ENCODE measurements around the gene CRB3. TPM values are rescaled to one million over a fixed set of nuclear protein-coding genes. Genes with fewer than 3 reads are reported as not detected.

The CRB3 gene
- total and polyA plus RNA-seq, 11 donors = 0.28 to 1.6 (median 0.46) TPM; not detected in 7

DNA sequence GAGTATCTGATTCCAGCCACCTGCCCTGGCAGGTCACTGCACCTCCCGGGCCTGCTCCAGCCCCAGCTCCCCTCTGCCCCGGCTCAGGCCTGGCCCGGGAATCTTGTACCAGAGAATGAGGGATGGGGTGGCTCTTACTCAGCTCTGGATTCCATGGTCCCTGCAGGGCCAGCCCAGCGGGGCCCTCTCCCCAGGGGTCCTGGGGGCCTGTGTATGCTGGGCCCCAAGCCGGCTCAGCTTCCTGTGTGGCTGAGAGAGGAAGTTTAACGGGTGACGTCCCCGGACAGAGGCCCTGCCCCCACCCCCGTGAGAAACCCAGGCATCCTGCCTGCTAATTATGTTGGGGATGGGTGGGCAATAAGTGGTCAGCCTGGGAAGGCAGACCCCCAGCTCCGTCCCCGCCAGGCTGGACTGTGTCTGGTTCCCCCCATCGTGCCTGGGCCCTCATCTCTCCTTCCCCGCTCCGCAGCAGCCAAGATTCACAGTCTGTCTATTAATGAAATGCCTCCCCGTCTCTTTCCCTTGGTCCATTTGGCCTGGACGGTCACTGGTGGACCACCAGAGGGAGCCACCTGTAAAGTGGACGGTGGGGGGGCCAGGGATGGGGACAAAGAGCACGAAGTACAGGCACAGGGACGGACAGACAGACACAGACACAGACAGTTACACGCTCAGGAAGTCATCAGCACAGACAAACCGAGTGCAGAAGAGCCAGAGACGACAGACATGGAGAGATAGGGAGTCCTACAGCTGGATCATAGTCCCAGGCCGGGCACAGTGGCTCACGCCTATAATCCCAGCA, 17.7 kb downstream of the CRB3 start, which contains the start of gene DENND1C:
Gene DENND1C (minus strand): TSS at position 247 of the 802 bp plus-strand sequence. CDS start 92 bp downstream, at position 155.
- Histone ChIP-seq H3K27me3 (peaks cover under 1 to 38% (median 6%) of the 10 kb centered on the region in 9 donors), H3K27ac (peak within 1 kb of the TSS in 1 of 12 donors; percentile 88)

DNA sequence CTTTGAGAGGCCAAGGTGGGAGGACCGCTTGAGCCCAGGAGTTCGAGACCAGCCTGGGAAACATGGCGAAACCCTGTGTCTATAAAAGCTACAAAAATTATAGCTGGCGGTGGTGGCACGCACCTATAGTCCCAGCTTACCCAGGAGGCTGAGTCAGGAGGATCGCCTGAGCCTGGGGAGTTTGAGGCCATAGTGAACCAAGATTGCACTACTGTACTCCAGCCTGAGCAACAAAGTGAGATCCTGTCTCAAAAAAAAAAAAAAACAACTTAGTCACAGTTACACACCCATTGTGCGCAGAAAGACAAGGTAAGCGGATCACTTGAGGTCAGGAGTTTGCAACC, 18.2 kb downstream of the CRB3 start:
- DNase-seq (no peak), ATAC-seq (no peak)
- Histone ChIP-seq H3K9me3 (no peaks in the 10 kb centered on the region), H3K4me3 (peak overlapping the region in 1 of 12 donors; percentile 68), H3K27ac (peak overlapping the region in 1 of 12 donors; percentile 88), H3K4me1 (peaks cover 0 to 9% (median 0%) of the 10 kb centered on the region in 12 donors), H3K27me3 (peaks cover 0 to 32% (median 3%) of the 10 kb centered on the region in 9 donors), H3K36me3 (no peaks in the 10 kb centered on the region)
- intact Hi-C loops (cut with DNase I) = no loop called here
- TF ChIP-seq, protein P1, sequence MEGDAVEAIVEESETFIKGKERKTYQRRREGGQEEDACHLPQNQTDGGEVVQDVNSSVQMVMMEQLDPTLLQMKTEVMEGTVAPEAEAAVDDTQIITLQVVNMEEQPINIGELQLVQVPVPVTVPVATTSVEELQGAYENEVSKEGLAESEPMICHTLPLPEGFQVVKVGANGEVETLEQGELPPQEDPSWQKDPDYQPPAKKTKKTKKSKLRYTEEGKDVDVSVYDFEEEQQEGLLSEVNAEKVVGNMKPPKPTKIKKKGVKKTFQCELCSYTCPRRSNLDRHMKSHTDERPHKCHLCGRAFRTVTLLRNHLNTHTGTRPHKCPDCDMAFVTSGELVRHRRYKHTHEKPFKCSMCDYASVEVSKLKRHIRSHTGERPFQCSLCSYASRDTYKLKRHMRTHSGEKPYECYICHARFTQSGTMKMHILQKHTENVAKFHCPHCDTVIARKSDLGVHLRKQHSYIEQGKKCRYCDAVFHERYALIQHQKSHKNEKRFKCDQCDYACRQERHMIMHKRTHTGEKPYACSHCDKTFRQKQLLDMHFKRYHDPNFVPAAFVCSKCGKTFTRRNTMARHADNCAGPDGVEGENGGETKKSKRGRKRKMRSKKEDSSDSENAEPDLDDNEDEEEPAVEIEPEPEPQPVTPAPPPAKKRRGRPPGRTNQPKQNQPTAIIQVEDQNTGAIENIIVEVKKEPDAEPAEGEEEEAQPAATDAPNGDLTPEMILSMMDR (IDR thresholded peaks at IDR 0.05) = peak in 1 of 12 donors; percentile 5
- TF ChIP-seq POLR2A (IDR thresholded peaks at IDR 0.05) = no peak
- 90 to 98% (median 95%) methylated on average over 8 of the region's 8 CpGs for WGBS, 4 donors

More for the DNA sequence above, 17.7 kb downstream of the CRB3 start, which contains the start of gene DENND1C:
- TF ChIP-seq, protein P1 (IDR thresholded peaks at IDR 0.05) = peak in 11 of 12 donors; percentile 26 to 48 (median 42)
- TF ChIP-seq POLR2A (IDR thresholded peaks at IDR 0.05) = no peak
- DNase-seq (peak in 3 of 5 donors; percentile 24 to 75 (median 41)), ATAC-seq (peak in 3 of 4 donors; percentile 46 to 73 (median 72))
- Histone ChIP-seq H3K4me3 (peak within 1 kb of the TSS in 9 of 12 donors; percentile 10 to 68 (median 32)), H3K4me1 (peaks cover 0 to 9% (median 0%) of the 10 kb centered on the region in 12 donors), H3K36me3 (peaks cover 0 to 4% (median 0%) of the 10 kb centered on the region in 9 donors), H3K9me3 (no peaks in the 10 kb centered on the region)
- intact Hi-C loops (cut with DNase I) = no loop called here
- 30 to 43% (median 33%) methylated on average over 17 to 24 of the region's 24 CpGs for WGBS, 4 donors

DNA sequence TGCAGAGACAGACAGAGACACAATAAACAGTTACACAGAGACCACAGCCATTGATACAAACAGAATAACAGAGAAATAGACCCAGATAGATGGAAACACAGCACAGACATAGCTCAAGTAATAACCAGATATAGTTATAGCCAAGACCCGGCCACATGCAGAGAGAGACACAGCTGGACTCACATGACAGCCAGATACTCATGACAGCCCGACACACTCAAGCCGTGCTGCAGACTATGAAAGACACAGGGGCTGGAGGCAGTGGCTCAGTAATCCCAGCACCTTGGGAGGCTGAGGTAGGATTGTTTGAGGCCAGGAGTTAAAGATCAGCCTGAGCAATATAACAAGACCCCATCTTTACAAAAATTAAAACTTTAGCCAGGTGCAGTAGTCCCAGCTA, 19.2 kb downstream of the CRB3 start:
- Histone ChIP-seq H3K4me3 (no peak overlapping the region), H3K36me3 (no peaks in the 10 kb centered on the region), H3K4me1 (peaks cover 0 to 9% (median 0%) of the 10 kb centered on the region in 12 donors), H3K27me3 (peaks cover 0 to 28% (median 3%) of the 10 kb centered on the region in 9 donors), H3K27ac (no peak overlapping the region), H3K9me3 (no peaks in the 10 kb centered on the region)
- TF ChIP-seq, protein P1 (IDR thresholded peaks at IDR 0.05) = no peak
- TF ChIP-seq POLR2A (IDR thresholded peaks at IDR 0.05) = no peak
- WGBS, 4 donors = 22 to 31% (median 25%) methylated on average over 3 of the region's 3 CpGs
- ATAC-seq (no peak), DNase-seq (no peak)
- intact Hi-C loops (cut with DNase I) = no loop called here

DNA sequence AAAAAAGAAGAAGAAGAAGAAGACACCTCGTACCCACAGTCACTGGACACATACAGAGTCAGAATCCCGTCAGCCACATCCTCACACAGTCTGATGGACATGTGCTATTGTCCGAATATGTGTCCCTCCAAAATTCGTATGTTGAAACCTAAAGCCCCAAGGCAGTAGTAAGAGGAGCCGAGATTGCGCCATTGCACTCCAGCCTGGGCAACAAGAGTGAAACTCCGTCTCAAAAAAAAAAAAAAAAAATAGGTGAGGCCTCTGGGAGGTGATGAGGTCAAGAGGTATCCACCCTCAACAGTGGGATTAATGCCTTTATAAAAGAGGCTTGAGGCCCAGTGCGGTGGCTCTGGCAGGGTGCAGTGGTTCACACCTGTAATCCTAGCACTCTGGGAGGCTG, 20.2 kb downstream of the CRB3 start:
- no peak overlapping the region for H3K27ac ChIP-seq
- H3K4me1 ChIP-seq = peaks cover 0 to 9% (median 0%) of the 10 kb centered on the region in 12 donors
- no peak for DNase-seq
- WGBS, 4 donors = 85 to 91% (median 90%) methylated on average over 8 of the region's 8 CpGs
- ATAC-seq = no peak
- no peak overlapping the region for H3K4me3 ChIP-seq
- H3K9me3 ChIP-seq = no peaks in the 10 kb centered on the region
- TF ChIP-seq, protein P1 (IDR thresholded peaks at IDR 0.05) = no peak
- TF ChIP-seq POLR2A (IDR thresholded peaks at IDR 0.05) = no peak
- H3K27me3 ChIP-seq = peaks cover 0 to 25% (median 0%) of the 10 kb centered on the region in 9 donors
- no peaks in the 10 kb centered on the region for H3K36me3 ChIP-seq
- intact Hi-C loops (cut with DNase I) = no loop called here
